Fibroblast of lung (primary cell): ENCODE results near the gene SURF4. TPM values are rescaled to one million over a fixed set of nuclear protein-coding genes. Genes with fewer than 3 reads are reported as not detected.

ENCODE experiments used
- DNase-seq, 2 donors: peaks; one replicate each; pipeline versions ENCODE4 v3.0.0 to v3.0.0-alpha.2; 2010; ENCODE audit warnings: low read depth in 2 of 2
- H2AFZ ChIP-seq: 2 replicates; pipeline ENCODE4 v1.5.1; 2012; ENCODE audit warnings: low read length, control low read depth, inconsistent platforms
- H3K27ac ChIP-seq: 2 replicates; pipeline ENCODE4 v1.5.1; 2011; ENCODE audit warnings: low read length, control low read depth; ENCODE audit not compliant: insufficient read depth
- H3K27me3 ChIP-seq: 2 replicates; pipeline ENCODE4 v1.5.1; 2011; ENCODE audit warnings: mild to moderate bottlenecking, low read length; ENCODE audit not compliant: control insufficient read depth, insufficient read depth
- H3K36me3 ChIP-seq: 2 replicates; pipeline ENCODE4 v1.5.1; 2011; ENCODE audit warnings: low read length; ENCODE audit not compliant: control insufficient read depth, insufficient read depth
- H3K4me1 ChIP-seq: 2 replicates; pipeline ENCODE4 v1.5.1; 2011; ENCODE audit warnings: low read length; ENCODE audit not compliant: control insufficient read depth, insufficient read depth; ENCODE audit errors: extremely low read depth
- H3K4me2 ChIP-seq: 2 replicates; pipeline ENCODE4 v1.5.1; 2011; ENCODE audit warnings: low read length, control low read depth; ENCODE audit not compliant: insufficient read depth; ENCODE audit errors: extremely low read depth
- H3K4me3 ChIP-seq, 4 experiments: fragments of 200-600 bp in 1 of 4; sonication (generic) in 1 of 4; replicated peaks in 1 of 4; 2 replicates each; pipeline ENCODE4 v1.5.1; 2011 to 2016; ENCODE audit warnings: low read length in 4 of 4, low read depth in 3 of 4, mild to moderate bottlenecking in 3 of 4, control low read depth in 2 of 4, inconsistent platforms in 1 of 4, mixed read lengths in 1 of 4; ENCODE audit not compliant: insufficient read depth in 1 of 4; ENCODE audit errors: control extremely low read depth in 1 of 4
- H3K79me2 ChIP-seq: 2 replicates; pipeline ENCODE4 v1.5.1; 2012; ENCODE audit warnings: mild to moderate bottlenecking, low read length, inconsistent platforms; ENCODE audit not compliant: control insufficient read depth, insufficient read depth
- H3K9ac ChIP-seq: 2 replicates; pipeline ENCODE4 v1.5.1; 2011; ENCODE audit warnings: mild to moderate bottlenecking, low read length, control low read depth; ENCODE audit not compliant: insufficient read depth
- H3K9me3 ChIP-seq: 2 replicates; pipeline ENCODE4 v1.5.1; 2012; ENCODE audit warnings: low read depth, low read length; ENCODE audit not compliant: control insufficient read depth, insufficient read depth
- H4K20me1 ChIP-seq: 2 replicates; pipeline ENCODE4 v1.5.1; 2011; ENCODE audit warnings: low read length; ENCODE audit not compliant: control insufficient read depth, insufficient read depth; ENCODE audit errors: extremely low read depth
- EZH2 ChIP-seq: IDR thresholded peaks from 2 replicates; pipeline ENCODE4 v1.5.1; 2012; ENCODE audit warnings: low read length, control low read depth, mild to moderate bottlenecking; ENCODE audit errors: missing control alignments
- polyA plus RNA-seq, 2 donors: library from polyadenylated mRNA; depleted of rRNA in 1 of 2; stranded (reverse) in 1 of 2; unstranded in 1 of 2; fragments of >200 nt; gene quantifications; 2 replicates each; pipeline ENCODE4 v1.2.1, GENCODE V29; 2011 to 2012; ENCODE audit warnings: missing spikeins in 1 of 2
- total RNA-seq: library from RNA; depleted of rRNA; stranded (reverse); fragments of >200 nt; gene quantifications from 2 replicates; pipeline ENCODE4 v1.2.1, GENCODE V29; 2014
- TF ChIP-seq, protein P1 (sequence below), 2 donors: IDR thresholded peaks in 1 of 2; conservative IDR thresholded peaks in 1 of 2; 1 replicate in 1 of 2; 2 replicates in 1 of 2; pipeline ENCODE4 v1.5.1; 2011 to 2012; ENCODE audit warnings: low read length in 2 of 2, control low read depth in 1 of 2, inconsistent platforms in 1 of 2, low read depth in 1 of 2, mild to moderate bottlenecking in 1 of 2

Gene SURF4
- total and polyA plus RNA-seq, 2 donors (not counting 1 experiment from before 2014, with no cell fraction given), result 338 to 358 TPM

DNA sequence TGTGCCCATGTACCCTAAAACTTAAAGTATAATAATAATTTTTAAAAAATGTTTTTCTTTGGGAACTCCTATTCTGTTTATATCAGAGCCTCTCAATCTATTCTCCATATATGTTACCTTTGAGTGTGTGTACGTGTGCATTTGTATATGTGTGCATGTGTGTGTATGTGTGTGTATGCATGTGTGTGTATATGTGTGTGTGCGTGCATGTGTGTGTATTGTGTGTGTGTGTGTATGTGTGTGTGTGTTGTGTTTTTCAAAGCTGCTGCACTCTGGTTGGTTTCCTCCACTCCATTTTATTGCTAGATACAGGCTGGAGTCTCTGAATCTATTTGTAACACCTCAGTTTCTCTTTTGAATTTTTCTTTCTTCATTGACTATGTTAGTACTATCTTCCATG, 59.9 kb downstream of the SURF4 start:
- Histone ChIP-seq H3K79me2 (no peaks in the 10 kb centered on the region), H3K36me3 (no peaks in the 10 kb centered on the region), H3K27me3 (no peaks in the 10 kb centered on the region), H4K20me1 (no peaks in the 10 kb centered on the region), H3K9me3 (no peaks in the 10 kb centered on the region), H2AFZ (no peak overlapping the region), H3K4me3 (no peak overlapping the region), H3K4me2 (no peak overlapping the region), H3K27ac (no peak overlapping the region), H3K4me1 (no peaks in the 10 kb centered on the region), H3K9ac (no peak overlapping the region)
- DNase-seq, result no peak
- no peak for TF ChIP-seq EZH2
- TF ChIP-seq, protein P1, sequence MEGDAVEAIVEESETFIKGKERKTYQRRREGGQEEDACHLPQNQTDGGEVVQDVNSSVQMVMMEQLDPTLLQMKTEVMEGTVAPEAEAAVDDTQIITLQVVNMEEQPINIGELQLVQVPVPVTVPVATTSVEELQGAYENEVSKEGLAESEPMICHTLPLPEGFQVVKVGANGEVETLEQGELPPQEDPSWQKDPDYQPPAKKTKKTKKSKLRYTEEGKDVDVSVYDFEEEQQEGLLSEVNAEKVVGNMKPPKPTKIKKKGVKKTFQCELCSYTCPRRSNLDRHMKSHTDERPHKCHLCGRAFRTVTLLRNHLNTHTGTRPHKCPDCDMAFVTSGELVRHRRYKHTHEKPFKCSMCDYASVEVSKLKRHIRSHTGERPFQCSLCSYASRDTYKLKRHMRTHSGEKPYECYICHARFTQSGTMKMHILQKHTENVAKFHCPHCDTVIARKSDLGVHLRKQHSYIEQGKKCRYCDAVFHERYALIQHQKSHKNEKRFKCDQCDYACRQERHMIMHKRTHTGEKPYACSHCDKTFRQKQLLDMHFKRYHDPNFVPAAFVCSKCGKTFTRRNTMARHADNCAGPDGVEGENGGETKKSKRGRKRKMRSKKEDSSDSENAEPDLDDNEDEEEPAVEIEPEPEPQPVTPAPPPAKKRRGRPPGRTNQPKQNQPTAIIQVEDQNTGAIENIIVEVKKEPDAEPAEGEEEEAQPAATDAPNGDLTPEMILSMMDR (conservative IDR thresholded peaks at IDR 0.05 in 1 of 2, IDR thresholded peaks at IDR 0.05 in 1 of 2; ENCODE audit: low read depth in 1 of 2, low read length in 2 of 2), result no peak

Other genes with a start within 250 kb of the SURF4 start
- 3.3 and 4.1 TPM in 2 replicates for gene GBGT1, start 212.1 kb downstream of the SURF4 start, total RNA-seq
- 0.86 and 2.6 TPM in 2 replicates for gene GBGT1, start 212.1 kb downstream of the SURF4 start, polyA plus RNA-seq
- gene OBP2B, start 166.8 kb downstream of the SURF4 start, total RNA-seq, result not detected in 2 replicates
- gene OBP2B, start 166.8 kb downstream of the SURF4 start, polyA plus RNA-seq, result not detected in 2 replicates
- not detected in 2 replicates for gene ABO, start 100.9 kb downstream of the SURF4 start, total RNA-seq
- not detected in 2 replicates for gene ABO, start 100.9 kb downstream of the SURF4 start, polyA plus RNA-seq
- gene SURF6, start 39.9 kb downstream of the SURF4 start, total RNA-seq, result 6.7 and 8.3 TPM in 2 replicates
- gene SURF6, start 39.9 kb downstream of the SURF4 start, polyA plus RNA-seq, result 3.9 and 4.8 TPM in 2 replicates
- 12.8 and 17.8 TPM in 2 replicates for gene MED22, start 27.9 kb downstream of the SURF4 start, total RNA-seq
- gene MED22, start 27.9 kb downstream of the SURF4 start, polyA plus RNA-seq, result 13.9 and 14.8 TPM in 2 replicates
- gene RPL7A, start 27.8 kb downstream of the SURF4 start, total RNA-seq, result 1,820 and 2,853 TPM in 2 replicates
- 2,991 and 3,227 TPM in 2 replicates for gene RPL7A, start 27.8 kb downstream of the SURF4 start, polyA plus RNA-seq
- gene SURF1, start 19.6 kb downstream of the SURF4 start, total RNA-seq, result 22.6 and 27.9 TPM in 2 replicates
- 31.7 and 36.8 TPM in 2 replicates for gene SURF1, start 19.6 kb downstream of the SURF4 start, polyA plus RNA-seq
- gene SURF2, start 19.5 kb downstream of the SURF4 start, total RNA-seq, result 13.9 and 20.3 TPM in 2 replicates
- gene SURF2, start 19.5 kb downstream of the SURF4 start, polyA plus RNA-seq, result 11.2 and 16.5 TPM in 2 replicates
- gene STKLD1, start 306 bp upstream of the SURF4 start, total RNA-seq, result 0.51 and 0.99 TPM in 2 replicates
- gene STKLD1, start 306 bp upstream of the SURF4 start, polyA plus RNA-seq, result 0.62 and 0.79 TPM in 2 replicates
- 21.1 and 21.3 TPM in 2 replicates for gene REXO4, start 42.0 kb upstream of the SURF4 start, total RNA-seq
- 16.6 and 17.2 TPM in 2 replicates for gene REXO4, start 42.0 kb upstream of the SURF4 start, polyA plus RNA-seq
- 2.3 and 3.1 TPM in 2 replicates for gene ADAMTS13, start 46.3 kb upstream of the SURF4 start, total RNA-seq
- gene ADAMTS13, start 46.3 kb upstream of the SURF4 start, polyA plus RNA-seq, result 0.45 and 0.78 TPM in 2 replicates
- gene CACFD1, start 83.9 kb upstream of the SURF4 start, total RNA-seq, result 8.5 and 9.1 TPM in 2 replicates
- 2.5 and 4.7 TPM in 2 replicates for gene CACFD1, start 83.9 kb upstream of the SURF4 start, polyA plus RNA-seq
- gene SLC2A6, start 103.0 kb upstream of the SURF4 start, total RNA-seq, result 5.6 and 9.1 TPM in 2 replicates
- 6.7 and 7.6 TPM in 2 replicates for gene SLC2A6, start 103.0 kb upstream of the SURF4 start, polyA plus RNA-seq
- gene MYMK, start 148.9 kb upstream of the SURF4 start, total RNA-seq, result not detected in 2 replicates
- not detected in 2 replicates for gene MYMK, start 148.9 kb upstream of the SURF4 start, polyA plus RNA-seq
- under 0.01 TPM in 2 replicates for gene ADAMTSL2, start 158.6 kb upstream of the SURF4 start, total RNA-seq
- 0.09 TPM in 1 of 2 replicates, not detected in the other for gene ADAMTSL2, start 158.6 kb upstream of the SURF4 start, polyA plus RNA-seq
- not detected in 2 replicates for gene FAM163B, start 233.3 kb upstream of the SURF4 start, total RNA-seq
- gene FAM163B, start 233.3 kb upstream of the SURF4 start, polyA plus RNA-seq, result not detected in 2 replicates